Mesendoderm (in vitro differentiated cells): Measurements from ENCODE around the gene ECE1.

ENCODE experiments used
- DNase-seq: peaks from one replicate; pipeline ENCODE4 v3.0.0; 2013
- H2AK5ac ChIP-seq: 2 replicates; pipeline ENCODE4 v1.6.1; 2013; ENCODE audit warnings: low read length, inconsistent platforms
- H2BK120ac ChIP-seq: 2 replicates; pipeline ENCODE4 v1.6.1; 2013; ENCODE audit warnings: low read depth, mild to moderate bottlenecking, low read length, moderate library complexity, mixed read lengths
- H2BK15ac ChIP-seq: replicated peaks from 2 replicates; pipeline ENCODE4 v1.6.1; 2013; ENCODE audit warnings: low read depth, mild to moderate bottlenecking, moderate library complexity
- H2BK5ac ChIP-seq: 2 replicates; pipeline ENCODE4 v1.6.1; 2013; ENCODE audit warnings: low read length, inconsistent platforms
- H3K18ac ChIP-seq: 2 replicates; pipeline ENCODE4 v1.6.1; 2013; ENCODE audit warnings: mild to moderate bottlenecking, low read length, mixed read lengths
- H3K23ac ChIP-seq: one replicate; pipeline ENCODE4 v1.6.1; 2013; ENCODE audit warnings: low read length
- H3K27ac ChIP-seq: 2 replicates; pipeline ENCODE4 v1.5.1; 2013; ENCODE audit warnings: low read depth, mild to moderate bottlenecking, inconsistent platforms, low read length, moderate library complexity
- H3K27me3 ChIP-seq: 2 replicates; pipeline ENCODE4 v1.6.1; 2013; ENCODE audit warnings: low read length, control low read depth, mild to moderate bottlenecking, inconsistent platforms; ENCODE audit not compliant: insufficient read depth, poor library complexity
- H3K36me3 ChIP-seq: 2 replicates; pipeline ENCODE4 v1.6.1; 2013; ENCODE audit warnings: low read length, inconsistent platforms; ENCODE audit not compliant: control insufficient read depth, insufficient read depth
- H3K4ac ChIP-seq: one replicate; pipeline ENCODE4 v1.6.1; 2013; ENCODE audit warnings: low read depth, mild to moderate bottlenecking, low read length, moderate library complexity
- H3K4me1 ChIP-seq: 2 replicates; pipeline ENCODE4 v1.6.1; 2013; ENCODE audit warnings: low read depth, low read length, inconsistent platforms; ENCODE audit not compliant: control insufficient read depth
- H3K4me2 ChIP-seq: 2 replicates; pipeline ENCODE4 v1.6.1; 2013; ENCODE audit warnings: low read length
- H3K4me3 ChIP-seq: 2 replicates; pipeline ENCODE4 v1.5.1; 2013; ENCODE audit warnings: mild to moderate bottlenecking, low read length
- H3K56ac ChIP-seq: one replicate; pipeline ENCODE4 v1.6.1; 2013; ENCODE audit warnings: low read length
- H3K79me1 ChIP-seq: 2 replicates; pipeline ENCODE4 v1.6.1; 2013; ENCODE audit warnings: low read length, inconsistent platforms
- H3K79me2 ChIP-seq: 2 replicates; pipeline ENCODE4 v1.6.1; 2013; ENCODE audit warnings: mild to moderate bottlenecking, low read length; ENCODE audit not compliant: control insufficient read depth, insufficient read depth
- H3K9ac ChIP-seq: 2 replicates; pipeline ENCODE4 v1.6.1; 2013; ENCODE audit warnings: low read length, inconsistent platforms
- H4K5ac ChIP-seq: one replicate; pipeline ENCODE4 v1.6.1; 2013; ENCODE audit warnings: low read length
- H4K8ac ChIP-seq: one replicate; pipeline ENCODE4 v1.6.1; 2013; ENCODE audit warnings: low read depth, mild to moderate bottlenecking, control low read depth, low read length, moderate library complexity
- WGBS: extraction: QIAGEN DNeasy Blood & Tissue Kit; methylation state at CpG from one replicate; pipeline ENCODE4 v1.1.7; 2013; ENCODE audit warnings: low lambda C conversion rate, missing lambda C conversion rate; ENCODE audit not compliant: insufficient coverage; ENCODE audit errors: extremely low coverage; 5-methylcytosine and 5-hydroxymethylcytosine counted together

Gene ECE1

DNA sequence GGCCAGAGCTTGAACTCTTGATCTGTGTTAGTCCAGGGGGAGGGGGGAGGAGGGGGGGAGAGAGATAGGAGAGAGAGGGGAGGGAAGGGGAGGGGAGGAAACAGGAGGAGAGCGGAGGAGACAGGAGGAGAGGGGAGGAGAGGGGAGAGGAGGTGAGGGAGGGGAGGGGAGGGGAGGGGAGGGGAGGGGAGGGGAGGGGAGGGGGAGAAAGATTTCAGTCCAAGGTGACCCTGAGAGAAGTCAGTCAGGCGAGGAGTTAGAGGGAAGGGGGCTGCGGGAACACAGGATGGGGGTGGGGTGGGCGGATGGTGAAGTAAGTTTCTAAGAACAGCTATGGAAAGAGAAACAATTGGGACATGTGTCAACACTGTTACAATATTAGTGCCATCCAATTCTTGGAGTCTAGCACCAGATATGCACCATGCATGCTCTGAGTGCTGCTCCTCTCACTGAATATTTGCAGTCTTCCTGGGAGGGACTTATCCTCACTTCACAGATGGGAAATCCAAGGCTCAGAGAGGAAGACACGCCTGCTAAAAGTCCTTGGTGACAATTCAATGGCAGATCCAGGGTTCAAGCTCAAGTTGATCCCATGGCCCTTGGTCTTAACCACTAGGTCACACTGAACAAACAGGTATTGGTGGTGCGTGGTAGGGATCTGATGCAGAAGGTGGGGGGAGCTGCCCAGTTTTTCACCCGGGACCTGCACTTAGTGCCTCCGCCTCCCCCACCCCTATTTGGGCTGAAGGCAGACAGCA lies 42.5 kb upstream of the ECE1 start:
- peaks cover 15% of the 10 kb centered on the region for H3K4me1 ChIP-seq
- no peak overlapping the region for H2AK5ac ChIP-seq
- no peak overlapping the region for H3K18ac ChIP-seq
- H3K4ac ChIP-seq, result no peak overlapping the region
- H3K4me3 ChIP-seq, result no peak overlapping the region
- no CpG with 5 or more reads among the region's 8 CpGs for WGBS
- H3K23ac ChIP-seq, result no peak overlapping the region
- peaks cover 5% of the 10 kb centered on the region for H3K79me2 ChIP-seq
- no peaks in the 10 kb centered on the region for H3K27me3 ChIP-seq
- no peak for DNase-seq
- no peak overlapping the region for H4K5ac ChIP-seq
- H3K27ac ChIP-seq, result no peak overlapping the region
- H3K56ac ChIP-seq, result no peak overlapping the region
- H2BK5ac ChIP-seq, result no peak overlapping the region
- H3K9ac ChIP-seq, result no peak overlapping the region
- H3K79me1 ChIP-seq, result peaks cover 10% of the 10 kb centered on the region
- no peak overlapping the region for H4K8ac ChIP-seq
- no peak overlapping the region for H3K4me2 ChIP-seq
- no peaks in the 10 kb centered on the region for H3K36me3 ChIP-seq
- H2BK15ac ChIP-seq, result no peak overlapping the region
- no peak overlapping the region for H2BK120ac ChIP-seq

DNA sequence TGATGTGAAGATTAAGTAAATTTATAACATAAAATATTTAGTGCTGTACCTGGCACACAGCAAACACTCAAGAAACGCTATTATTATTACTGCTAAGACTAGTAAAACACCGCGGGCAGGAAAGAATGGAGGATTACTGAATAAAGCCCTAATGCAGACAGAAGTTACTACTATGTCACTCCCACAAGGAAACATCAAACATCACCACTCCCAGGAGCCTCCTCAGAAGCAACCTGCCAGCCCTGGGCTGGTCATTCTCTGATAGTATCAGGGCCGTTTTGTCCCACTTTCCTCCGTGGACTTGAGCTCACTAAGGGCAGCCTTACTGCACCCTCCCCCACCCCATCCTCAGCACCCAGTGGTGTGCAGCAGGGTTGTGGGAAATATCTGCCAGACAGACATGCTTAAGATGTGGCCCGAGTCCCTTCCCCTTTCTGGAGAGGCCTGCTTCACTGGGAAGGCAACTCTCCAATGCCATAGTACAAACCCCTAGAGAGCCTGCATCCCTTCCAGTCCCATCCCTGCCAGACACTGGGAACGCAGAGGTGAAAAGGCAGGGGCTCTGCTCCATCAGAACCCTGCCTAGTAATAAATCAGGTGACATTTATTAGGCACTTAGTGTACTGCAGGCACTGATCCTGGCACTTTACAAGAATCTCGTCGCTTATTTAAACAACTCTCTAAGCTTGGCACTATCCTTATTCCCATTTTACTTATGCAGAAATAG lies 41.7 kb upstream of the ECE1 start:
- H3K79me2 ChIP-seq, result peaks cover 5% of the 10 kb centered on the region
- H3K79me1 ChIP-seq, result peaks cover 13% of the 10 kb centered on the region
- DNase-seq, result no peak

DNA sequence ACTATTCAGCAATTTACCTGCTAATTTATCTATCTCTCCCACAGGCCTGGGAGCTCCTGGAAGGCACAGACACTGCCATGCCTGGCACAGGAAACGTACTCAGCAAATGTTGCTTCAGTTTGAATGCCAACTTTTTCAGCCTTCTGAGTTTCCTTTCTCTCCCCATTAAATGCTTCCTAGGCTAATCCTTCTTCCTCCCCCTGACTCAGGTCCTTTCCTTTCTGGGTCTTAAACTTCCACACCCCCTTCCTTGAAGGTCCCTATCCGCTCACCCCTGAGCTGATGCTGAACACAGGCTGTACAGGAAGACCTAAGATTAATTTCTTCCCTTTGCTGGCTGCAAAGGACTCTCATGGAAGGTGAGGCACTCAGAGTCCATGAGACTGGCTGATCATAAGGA lies 40.3 kb upstream of the ECE1 start:
- H2BK120ac ChIP-seq, result no peak overlapping the region
- no peak overlapping the region for H2BK15ac ChIP-seq
- no peaks in the 10 kb centered on the region for H3K36me3 ChIP-seq
- peaks cover 20% of the 10 kb centered on the region for H3K4me1 ChIP-seq
- DNase-seq, result no peak
- peaks cover 5% of the 10 kb centered on the region for H3K79me2 ChIP-seq
- no peak overlapping the region for H3K4me2 ChIP-seq
- H3K23ac ChIP-seq, result no peak overlapping the region
- no peak overlapping the region for H3K4me3 ChIP-seq
- WGBS, result no CpG with 5 or more reads among the region's 2 CpGs
- no peak overlapping the region for H3K27ac ChIP-seq
- no peak overlapping the region for H3K9ac ChIP-seq
- H3K56ac ChIP-seq, result peak overlapping the region; percentile 30
- H4K8ac ChIP-seq, result no peak overlapping the region
- no peak overlapping the region for H2AK5ac ChIP-seq
- H3K4ac ChIP-seq, result no peak overlapping the region
- H3K27me3 ChIP-seq, result no peaks in the 10 kb centered on the region
- H4K5ac ChIP-seq, result no peak overlapping the region
- no peak overlapping the region for H3K18ac ChIP-seq
- H3K79me1 ChIP-seq, result peaks cover 14% of the 10 kb centered on the region
- H2BK5ac ChIP-seq, result no peak overlapping the region

More for the DNA sequence above, 41.7 kb upstream of the ECE1 start:
- H3K56ac ChIP-seq, result peak overlapping the region; percentile 72
- H3K36me3 ChIP-seq, result no peaks in the 10 kb centered on the region
- no peaks in the 10 kb centered on the region for H3K27me3 ChIP-seq
- H4K5ac ChIP-seq, result no peak overlapping the region
- no peak overlapping the region for H2BK120ac ChIP-seq
- no peak overlapping the region for H3K18ac ChIP-seq
- no peak overlapping the region for H3K27ac ChIP-seq
- no peak overlapping the region for H2BK15ac ChIP-seq
- no peak overlapping the region for H3K4ac ChIP-seq
- H3K4me2 ChIP-seq, result no peak overlapping the region
- H3K23ac ChIP-seq, result peak overlapping the region; percentile 48
- WGBS, result no CpG with 5 or more reads among the region's 9 CpGs
- H3K4me1 ChIP-seq, result peaks cover 16% of the 10 kb centered on the region
- no peak overlapping the region for H2BK5ac ChIP-seq
- H2AK5ac ChIP-seq, result peak overlapping the region; percentile 43
- no peak overlapping the region for H4K8ac ChIP-seq
- H3K9ac ChIP-seq, result peak overlapping the region; percentile 15
- H3K4me3 ChIP-seq, result no peak overlapping the region

DNA sequence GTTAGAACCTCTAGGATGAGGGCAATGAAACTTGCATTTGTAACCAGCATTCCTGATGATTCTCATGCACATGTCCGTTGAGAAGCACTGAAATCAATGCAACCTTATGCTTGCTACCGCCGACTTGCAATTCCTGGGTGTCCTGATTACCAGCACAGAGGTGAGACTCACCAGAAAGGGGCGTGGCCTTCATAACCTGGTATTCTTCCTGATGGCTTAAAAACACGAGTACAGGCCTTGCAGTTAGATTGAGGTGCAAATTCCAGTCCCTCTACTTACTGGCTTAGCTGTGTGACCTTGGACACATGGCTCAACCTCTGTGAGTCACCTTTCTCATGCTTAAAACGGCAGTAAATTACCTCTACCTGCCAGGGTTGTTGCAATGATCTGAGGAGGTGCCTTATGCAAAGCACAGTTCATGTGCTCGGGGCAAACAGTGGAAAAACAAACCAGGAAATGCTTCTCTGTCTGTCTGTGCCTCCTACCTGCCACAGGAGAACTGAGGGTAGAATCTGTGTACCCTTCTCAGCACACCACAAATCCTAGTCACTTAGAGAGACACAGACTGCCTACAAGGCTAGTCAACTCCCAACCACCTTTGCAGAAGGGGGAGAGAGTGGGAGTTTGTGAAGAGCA lies 39.1 kb upstream of the ECE1 start:
- H3K36me3 ChIP-seq, result no peaks in the 10 kb centered on the region
- DNase-seq, result peak; percentile 66
- peak overlapping the region; percentile 8 for H3K9ac ChIP-seq
- no peak overlapping the region for H3K4me3 ChIP-seq
- H3K18ac ChIP-seq, result no peak overlapping the region
- WGBS, result no CpG with 5 or more reads among the region's 7 CpGs
- no peak overlapping the region for H4K5ac ChIP-seq
- peak overlapping the region; percentile 75 for H3K56ac ChIP-seq
- peaks cover 26% of the 10 kb centered on the region for H3K4me1 ChIP-seq
- H4K8ac ChIP-seq, result no peak overlapping the region
- H2BK120ac ChIP-seq, result no peak overlapping the region
- no peak overlapping the region for H3K27ac ChIP-seq
- peaks cover 14% of the 10 kb centered on the region for H3K79me1 ChIP-seq
- no peak overlapping the region for H3K23ac ChIP-seq
- no peaks in the 10 kb centered on the region for H3K27me3 ChIP-seq
- no peak overlapping the region for H3K4ac ChIP-seq
- peak overlapping the region; percentile 54 for H2AK5ac ChIP-seq
- H2BK5ac ChIP-seq, result no peak overlapping the region
- no peak overlapping the region for H2BK15ac ChIP-seq
- H3K79me2 ChIP-seq, result peaks cover 5% of the 10 kb centered on the region
- H3K4me2 ChIP-seq, result no peak overlapping the region

DNA sequence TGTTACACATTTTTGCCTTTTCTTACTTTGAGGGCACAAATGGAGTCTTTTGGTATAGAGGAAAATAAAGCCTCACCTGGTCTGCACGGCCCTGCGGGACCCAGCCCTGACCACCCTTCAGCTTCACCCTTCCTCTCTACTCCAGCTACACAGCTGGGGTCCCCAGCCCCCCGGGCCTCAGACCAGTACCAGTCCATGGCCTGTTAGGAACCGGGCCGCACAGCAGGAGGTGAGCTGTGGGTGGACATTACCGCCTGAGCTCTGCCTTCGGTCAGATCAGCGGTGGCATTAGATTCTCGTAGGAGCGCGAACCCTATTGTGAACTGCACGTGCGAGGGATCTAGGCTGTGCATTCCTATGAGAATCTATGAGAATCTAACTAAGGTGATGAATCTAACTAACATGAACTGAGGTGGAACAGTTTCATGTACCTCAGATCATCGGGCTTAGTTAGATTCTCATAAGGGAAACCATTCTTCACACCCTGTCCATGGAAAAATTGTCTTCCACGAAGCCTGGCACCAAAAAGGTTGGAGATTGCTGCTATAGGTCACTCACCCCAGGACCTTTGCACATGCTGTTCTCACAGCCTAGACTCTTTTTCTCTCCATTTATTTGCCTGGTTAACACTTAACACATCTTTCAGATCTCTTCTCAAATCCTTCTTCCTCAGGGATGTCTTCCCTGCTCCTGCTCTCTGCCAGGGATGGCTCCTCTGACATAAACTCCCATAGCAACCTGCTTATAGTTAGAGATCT lies 37.5 kb upstream of the ECE1 start:
- Histone ChIP-seq H4K5ac (no peak overlapping the region), H3K23ac (no peak overlapping the region), H3K4me1 (peaks cover 31% of the 10 kb centered on the region), H3K79me1 (peaks cover 12% of the 10 kb centered on the region), H2BK15ac (no peak overlapping the region), H3K4ac (no peak overlapping the region), H3K36me3 (no peaks in the 10 kb centered on the region), H3K27me3 (no peaks in the 10 kb centered on the region), H2BK5ac (no peak overlapping the region), H3K79me2 (peaks cover 5% of the 10 kb centered on the region), H2AK5ac (no peak overlapping the region), H2BK120ac (no peak overlapping the region), H3K18ac (no peak overlapping the region), H4K8ac (no peak overlapping the region), H3K4me3 (no peak overlapping the region), H3K4me2 (no peak overlapping the region), H3K27ac (no peak overlapping the region), H3K56ac (peak overlapping the region; percentile 51), H3K9ac (no peak overlapping the region)
- no CpG with 5 or more reads among the region's 15 CpGs for WGBS
- DNase-seq, result no peak
